Measurements from ENCODE around the gene CDYL2.

CDYL2 gene

DNA sequence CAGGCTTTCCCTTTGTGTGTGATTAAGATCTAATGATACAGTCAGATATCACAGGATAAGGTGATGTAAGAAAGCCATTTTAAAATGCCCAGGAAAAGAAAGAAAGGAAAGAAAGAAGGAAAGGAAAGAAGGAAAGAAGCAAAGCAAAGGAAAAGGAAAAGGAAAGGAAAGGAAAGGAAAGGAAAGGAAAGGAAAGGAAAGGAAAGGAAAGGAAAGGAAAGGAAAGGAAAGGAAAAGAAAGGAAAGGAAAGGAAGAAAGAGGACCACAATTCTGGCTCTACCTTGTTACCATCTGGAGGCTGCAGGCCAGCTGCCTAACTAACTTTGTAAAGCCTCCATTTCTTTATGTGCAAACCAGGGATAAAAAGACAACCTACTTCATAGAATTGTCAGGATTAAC is 132.0 kb downstream of the CDYL2 start:
- Histone ChIP-seq H3K36me3 (ENCODE audit: control insufficient read depth, insufficient read depth, low read length) (no peaks in the 10 kb centered on the region), H3K4me1 (ENCODE audit: control insufficient read depth, insufficient read depth, low read length) (peaks cover 11% of the 10 kb centered on the region), H3K27me3 (ENCODE audit: control insufficient read depth, insufficient read depth, low read length) (no peaks in the 10 kb centered on the region), H3K9me3 (ENCODE audit: control insufficient read depth, insufficient read depth, low read length) (no peaks in the 10 kb centered on the region), H3K9ac (ENCODE audit: low read depth, low read length) (no peak overlapping the region), H3K4me3 (ENCODE audit: low read depth, low read length) (no peak overlapping the region), H3K27ac (ENCODE audit: low read depth, low read length) (no peak overlapping the region)

DNA sequence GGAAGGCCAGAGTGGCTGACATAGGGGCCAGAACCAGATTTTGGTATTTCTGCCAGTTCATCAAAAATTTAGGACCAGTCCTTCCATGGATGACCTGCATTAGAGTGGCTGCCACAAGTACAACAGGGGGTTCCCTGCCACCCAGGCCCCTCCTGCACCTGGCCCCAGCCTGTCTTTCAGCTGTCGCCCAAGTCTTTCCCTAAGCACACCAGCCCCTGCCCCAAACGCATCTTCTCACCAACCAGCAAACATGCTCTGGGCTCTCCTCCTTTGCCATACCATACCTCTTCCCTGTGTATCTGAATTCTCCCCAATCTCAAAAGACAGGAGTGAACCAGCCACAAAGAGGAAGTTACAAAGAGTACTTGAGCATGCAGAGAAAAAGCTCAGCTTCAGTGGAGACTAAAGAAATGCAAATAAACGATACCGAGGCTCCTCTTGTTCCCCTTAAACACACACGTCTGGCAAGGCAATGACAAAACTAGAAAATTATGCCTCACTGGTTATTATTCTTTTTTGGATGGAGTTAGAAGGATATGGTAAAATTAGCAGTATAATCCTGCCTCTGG is 133.0 kb downstream of the CDYL2 start:
- Histone ChIP-seq H3K9ac (ENCODE audit: low read depth, low read length) (no peak overlapping the region), H3K4me3 (ENCODE audit: low read depth, low read length) (no peak overlapping the region), H3K27ac (ENCODE audit: low read depth, low read length) (no peak overlapping the region), H3K27me3 (ENCODE audit: control insufficient read depth, insufficient read depth, low read length) (no peaks in the 10 kb centered on the region), H3K9me3 (ENCODE audit: control insufficient read depth, insufficient read depth, low read length) (no peaks in the 10 kb centered on the region), H3K4me1 (ENCODE audit: control insufficient read depth, insufficient read depth, low read length) (peaks cover 21% of the 10 kb centered on the region), H3K36me3 (ENCODE audit: control insufficient read depth, insufficient read depth, low read length) (no peaks in the 10 kb centered on the region)

DNA sequence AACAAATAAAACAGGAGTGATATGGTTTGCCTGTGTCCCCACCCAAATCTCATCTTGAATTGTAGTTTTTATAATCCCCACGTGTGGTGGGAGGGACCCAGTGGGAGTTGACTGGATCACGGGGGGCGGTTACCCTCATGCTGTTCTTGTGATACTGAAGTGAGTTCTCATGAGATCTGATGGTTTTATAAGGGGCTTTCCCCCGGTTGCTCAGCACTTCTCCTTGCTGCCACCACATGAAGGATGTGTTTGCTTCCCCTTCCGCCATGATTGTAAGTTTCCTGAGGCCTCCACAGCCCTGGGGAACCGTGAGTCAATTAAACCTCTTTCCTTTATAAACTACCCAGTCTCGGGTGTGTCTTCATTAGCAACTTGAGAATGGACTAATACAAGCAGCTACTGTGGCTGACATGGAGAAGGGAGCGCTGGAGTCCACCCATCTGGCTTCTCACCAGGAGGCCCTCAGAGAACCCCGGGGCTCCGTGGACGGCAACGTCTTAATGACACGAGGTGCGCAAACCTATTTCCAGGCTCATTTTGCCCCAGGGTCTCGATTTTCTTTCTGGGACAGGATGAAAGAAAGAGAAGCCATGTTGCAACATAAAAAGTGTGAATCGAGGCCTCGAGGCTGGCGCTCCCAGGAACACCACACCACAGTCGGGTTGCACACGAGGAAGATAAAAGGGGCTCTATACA is 134.1 kb downstream of the CDYL2 start:
- Histone ChIP-seq H3K4me3 (ENCODE audit: low read depth, low read length) (no peak overlapping the region), H3K9ac (ENCODE audit: low read depth, low read length) (no peak overlapping the region), H3K9me3 (ENCODE audit: control insufficient read depth, insufficient read depth, low read length) (no peaks in the 10 kb centered on the region), H3K36me3 (ENCODE audit: control insufficient read depth, insufficient read depth, low read length) (no peaks in the 10 kb centered on the region), H3K27ac (ENCODE audit: low read depth, low read length) (no peak overlapping the region), H3K27me3 (ENCODE audit: control insufficient read depth, insufficient read depth, low read length) (no peaks in the 10 kb centered on the region), H3K4me1 (ENCODE audit: control insufficient read depth, insufficient read depth, low read length) (peaks cover 23% of the 10 kb centered on the region)

- no peak overlapping the region for H3K27ac ChIP-seq (ENCODE audit: low read depth, low read length)
- no peaks in the 10 kb centered on the region for H3K27me3 ChIP-seq (ENCODE audit: control insufficient read depth, insufficient read depth, low read length)
- no peaks in the 10 kb centered on the region for H3K9me3 ChIP-seq (ENCODE audit: control insufficient read depth, insufficient read depth, low read length)
- H3K9ac ChIP-seq (ENCODE audit: low read depth, low read length) = no peak overlapping the region
- H3K4me1 ChIP-seq (ENCODE audit: control insufficient read depth, insufficient read depth, low read length) = peaks cover 23% of the 10 kb centered on the region
- no peaks in the 10 kb centered on the region for H3K36me3 ChIP-seq (ENCODE audit: control insufficient read depth, insufficient read depth, low read length)
- H3K4me3 ChIP-seq (ENCODE audit: low read depth, low read length) = no peak overlapping the region
Observed at GRCh38 chr16:80669673-80670072, 134.7 kb downstream of the CDYL2 start.

DNA sequence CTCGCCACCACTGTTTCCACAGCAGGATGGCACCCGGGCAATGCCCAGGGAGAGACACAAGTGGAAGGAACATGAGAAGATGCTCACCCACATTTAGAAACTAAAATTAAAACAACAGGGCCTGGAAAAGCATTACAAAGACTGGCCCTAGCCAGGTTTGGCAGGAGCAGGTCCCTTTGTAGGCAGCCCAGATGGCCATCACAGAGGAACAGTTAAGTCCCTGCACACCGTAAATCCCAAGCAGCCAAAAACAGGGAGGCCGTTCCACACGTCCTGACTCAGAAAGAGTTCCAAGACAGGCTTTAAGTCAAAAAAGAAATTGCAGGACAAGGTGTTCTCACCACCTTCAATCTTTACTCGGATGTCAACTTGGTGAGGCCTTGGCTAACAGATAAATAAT is 136.5 kb downstream of the CDYL2 start:
- no peak overlapping the region for H3K9ac ChIP-seq (ENCODE audit: low read depth, low read length)

DNA sequence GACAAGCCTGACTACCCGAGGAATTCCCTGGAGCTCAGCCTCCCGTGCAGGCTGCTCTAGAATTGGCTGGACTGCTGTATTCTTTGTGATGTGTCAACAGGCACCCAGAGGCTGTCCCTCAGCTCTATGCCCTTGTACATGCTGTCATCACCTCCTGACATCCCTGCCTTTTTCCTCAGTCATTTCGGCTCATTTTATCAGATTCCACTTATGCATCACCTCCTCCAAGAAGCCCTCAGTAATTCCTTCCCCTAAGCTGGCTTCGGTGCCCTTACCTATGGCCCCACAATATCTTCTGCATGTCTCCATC is 137.2 kb downstream of the CDYL2 start:
- peaks cover 23% of the 10 kb centered on the region for H3K4me1 ChIP-seq (ENCODE audit: control insufficient read depth, insufficient read depth, low read length)
- H3K36me3 ChIP-seq (ENCODE audit: control insufficient read depth, insufficient read depth, low read length) = no peaks in the 10 kb centered on the region
- no peak overlapping the region for H3K9ac ChIP-seq (ENCODE audit: low read depth, low read length)
- H3K4me3 ChIP-seq (ENCODE audit: low read depth, low read length) = no peak overlapping the region
- H3K9me3 ChIP-seq (ENCODE audit: control insufficient read depth, insufficient read depth, low read length) = no peaks in the 10 kb centered on the region
- H3K27me3 ChIP-seq (ENCODE audit: control insufficient read depth, insufficient read depth, low read length) = no peaks in the 10 kb centered on the region
- no peak overlapping the region for H3K27ac ChIP-seq (ENCODE audit: low read depth, low read length)

More for the DNA sequence above, 136.5 kb downstream of the CDYL2 start:
- H3K4me3 ChIP-seq (ENCODE audit: low read depth, low read length) = no peak overlapping the region
- no peaks in the 10 kb centered on the region for H3K9me3 ChIP-seq (ENCODE audit: control insufficient read depth, insufficient read depth, low read length)
- no peak overlapping the region for H3K27ac ChIP-seq (ENCODE audit: low read depth, low read length)
- H3K27me3 ChIP-seq (ENCODE audit: control insufficient read depth, insufficient read depth, low read length) = no peaks in the 10 kb centered on the region
- no peaks in the 10 kb centered on the region for H3K36me3 ChIP-seq (ENCODE audit: control insufficient read depth, insufficient read depth, low read length)
- peaks cover 23% of the 10 kb centered on the region for H3K4me1 ChIP-seq (ENCODE audit: control insufficient read depth, insufficient read depth, low read length)

DNA sequence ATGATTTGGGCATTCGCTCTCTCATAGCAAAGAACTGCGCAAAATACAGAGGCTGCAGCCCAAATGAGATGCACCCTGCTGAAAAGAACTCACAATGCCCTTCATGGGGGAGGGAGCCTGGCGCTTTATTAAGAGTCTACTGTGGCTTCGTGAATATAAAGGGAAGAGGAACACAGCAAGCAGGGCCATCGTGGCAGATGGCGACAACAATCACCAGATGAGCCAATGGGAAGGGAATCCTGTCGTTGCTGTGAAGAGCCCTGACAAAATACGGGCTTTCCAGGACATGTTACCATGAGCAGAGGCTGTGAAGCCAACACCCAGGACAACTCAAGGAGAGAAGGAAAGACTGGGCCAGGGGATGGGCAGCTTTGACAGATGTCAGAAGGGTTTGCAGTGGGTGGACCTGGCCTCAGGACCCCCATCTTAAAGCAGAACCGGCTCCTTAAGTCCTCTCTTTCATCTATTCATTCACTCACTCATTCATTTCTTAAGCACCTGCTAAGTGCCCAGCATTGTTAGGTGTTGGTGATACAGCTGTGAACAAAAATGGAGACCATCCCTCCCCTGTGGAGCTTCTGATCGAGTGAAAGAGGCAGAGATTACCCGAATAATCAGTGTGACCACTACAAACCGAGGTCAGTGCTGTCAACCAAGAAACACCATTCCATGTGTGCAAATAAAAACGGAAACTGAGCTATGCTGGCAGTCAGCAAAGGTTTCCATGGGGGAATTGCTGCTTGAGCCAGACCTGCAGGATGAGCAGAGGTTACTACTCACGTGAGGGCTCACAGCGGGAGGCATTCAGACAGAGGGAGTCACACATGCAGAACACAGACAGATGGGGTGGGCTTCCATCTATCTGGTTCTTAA is 137.8 kb downstream of the CDYL2 start:
- Histone ChIP-seq H3K4me1 (ENCODE audit: control insufficient read depth, insufficient read depth, low read length) (peaks cover 21% of the 10 kb centered on the region), H3K9ac (ENCODE audit: low read depth, low read length) (no peak overlapping the region), H3K4me3 (ENCODE audit: low read depth, low read length) (no peak overlapping the region), H3K36me3 (ENCODE audit: control insufficient read depth, insufficient read depth, low read length) (no peaks in the 10 kb centered on the region), H3K9me3 (ENCODE audit: control insufficient read depth, insufficient read depth, low read length) (no peaks in the 10 kb centered on the region), H3K27me3 (ENCODE audit: control insufficient read depth, insufficient read depth, low read length) (no peaks in the 10 kb centered on the region), H3K27ac (ENCODE audit: low read depth, low read length) (no peak overlapping the region)

DNA sequence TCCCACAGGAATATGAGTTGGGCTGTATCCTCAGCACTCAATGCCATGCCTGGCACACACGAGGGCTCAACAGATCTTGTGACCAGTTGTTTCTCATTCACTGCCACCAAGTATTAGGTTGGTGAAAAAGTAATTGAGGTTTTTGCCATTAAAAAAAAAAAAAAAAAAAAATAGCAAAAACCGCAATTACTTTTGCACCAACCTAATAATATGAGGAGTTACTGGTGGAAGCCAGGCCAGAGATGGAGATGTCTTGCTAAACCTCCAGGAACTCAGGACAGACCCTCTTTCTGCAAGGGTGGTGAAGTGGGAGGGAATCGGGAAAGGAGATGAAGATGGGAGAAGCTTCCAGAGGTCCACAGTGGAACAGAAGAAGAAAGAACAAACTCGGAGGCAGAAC is 139.0 kb downstream of the CDYL2 start:
- Histone ChIP-seq H3K4me1 (ENCODE audit: control insufficient read depth, insufficient read depth, low read length) (peaks cover 12% of the 10 kb centered on the region), H3K27me3 (ENCODE audit: control insufficient read depth, insufficient read depth, low read length) (no peaks in the 10 kb centered on the region), H3K9ac (ENCODE audit: low read depth, low read length) (no peak overlapping the region), H3K9me3 (ENCODE audit: control insufficient read depth, insufficient read depth, low read length) (no peaks in the 10 kb centered on the region), H3K4me3 (ENCODE audit: low read depth, low read length) (no peak overlapping the region), H3K27ac (ENCODE audit: low read depth, low read length) (no peak overlapping the region), H3K36me3 (ENCODE audit: control insufficient read depth, insufficient read depth, low read length) (no peaks in the 10 kb centered on the region)

DNA sequence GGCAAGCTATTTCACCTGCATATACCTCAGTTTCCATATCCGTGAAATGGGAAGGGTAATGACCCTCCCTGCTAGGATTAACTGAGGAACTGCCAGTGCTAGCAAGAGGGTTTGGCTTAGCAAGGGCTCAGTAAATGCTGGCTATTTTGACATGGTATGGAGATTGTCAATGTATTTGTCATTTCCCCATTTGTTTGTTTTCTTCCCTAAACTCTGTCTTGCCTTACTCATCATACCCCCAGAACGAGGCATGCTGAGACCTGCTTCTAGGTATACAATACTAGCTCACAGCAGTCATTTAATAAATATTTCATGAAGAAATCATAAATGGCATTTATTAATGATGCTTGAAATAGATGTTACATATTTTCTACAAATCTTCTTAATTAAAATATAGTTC is 139.6 kb downstream of the CDYL2 start:
- Histone ChIP-seq H3K36me3 (ENCODE audit: control insufficient read depth, insufficient read depth, low read length) (no peaks in the 10 kb centered on the region), H3K4me3 (ENCODE audit: low read depth, low read length) (no peak overlapping the region), H3K27ac (ENCODE audit: low read depth, low read length) (no peak overlapping the region), H3K9me3 (ENCODE audit: control insufficient read depth, insufficient read depth, low read length) (no peaks in the 10 kb centered on the region), H3K4me1 (ENCODE audit: control insufficient read depth, insufficient read depth, low read length) (peaks cover 12% of the 10 kb centered on the region), H3K27me3 (ENCODE audit: control insufficient read depth, insufficient read depth, low read length) (no peaks in the 10 kb centered on the region), H3K9ac (ENCODE audit: low read depth, low read length) (no peak overlapping the region)

DNA sequence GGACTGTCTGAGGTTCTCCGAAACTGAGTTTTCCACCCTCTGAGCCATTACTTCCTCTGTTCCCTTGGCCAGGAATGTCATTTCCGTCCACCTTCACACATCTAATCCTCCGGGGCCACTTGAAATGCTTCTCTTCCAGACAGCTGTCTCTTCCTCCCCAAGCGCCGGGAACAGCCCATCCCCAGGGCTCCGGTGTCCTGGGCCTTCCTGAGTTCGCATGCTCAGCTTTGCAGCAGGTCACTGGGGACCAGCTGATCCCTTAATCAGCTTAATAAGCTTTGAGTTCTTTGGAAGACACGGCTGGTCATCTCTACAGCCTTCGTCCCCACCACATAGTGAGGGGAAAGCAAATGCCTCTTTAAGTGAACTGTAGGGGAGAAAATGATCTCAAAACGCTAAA is 140.2 kb downstream of the CDYL2 start:
- Histone ChIP-seq H3K27ac (ENCODE audit: low read depth, low read length) (no peak overlapping the region), H3K4me1 (ENCODE audit: control insufficient read depth, insufficient read depth, low read length) (peaks cover 12% of the 10 kb centered on the region), H3K36me3 (ENCODE audit: control insufficient read depth, insufficient read depth, low read length) (no peaks in the 10 kb centered on the region), H3K4me3 (ENCODE audit: low read depth, low read length) (no peak overlapping the region), H3K9me3 (ENCODE audit: control insufficient read depth, insufficient read depth, low read length) (no peaks in the 10 kb centered on the region), H3K9ac (ENCODE audit: low read depth, low read length) (no peak overlapping the region), H3K27me3 (ENCODE audit: control insufficient read depth, insufficient read depth, low read length) (no peaks in the 10 kb centered on the region)

DNA sequence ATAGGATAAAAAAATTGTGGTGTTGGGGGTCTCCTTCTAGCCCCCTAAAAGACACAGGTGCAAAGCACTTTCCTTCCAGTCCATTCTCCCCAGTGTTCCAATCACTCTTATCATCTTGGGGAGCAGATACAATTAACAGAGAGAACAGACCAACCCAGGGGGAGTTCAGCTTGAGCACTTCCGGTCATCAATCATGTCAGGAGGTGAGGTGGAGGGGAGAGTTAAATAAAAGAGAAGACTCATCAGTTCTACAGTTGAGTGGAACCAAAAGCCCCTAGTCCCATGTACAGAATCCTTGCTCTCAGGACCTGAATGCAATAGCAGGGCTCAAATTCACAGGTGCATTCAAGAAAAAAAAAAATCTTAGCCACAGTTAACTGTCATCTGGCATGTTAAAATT is 141.3 kb downstream of the CDYL2 start:
- Histone ChIP-seq H3K27me3 (ENCODE audit: control insufficient read depth, insufficient read depth, low read length) (no peaks in the 10 kb centered on the region), H3K4me3 (ENCODE audit: low read depth, low read length) (no peak overlapping the region), H3K36me3 (ENCODE audit: control insufficient read depth, insufficient read depth, low read length) (no peaks in the 10 kb centered on the region), H3K9me3 (ENCODE audit: control insufficient read depth, insufficient read depth, low read length) (no peaks in the 10 kb centered on the region), H3K9ac (ENCODE audit: low read depth, low read length) (no peak overlapping the region), H3K4me1 (ENCODE audit: control insufficient read depth, insufficient read depth, low read length) (peaks cover 12% of the 10 kb centered on the region), H3K27ac (ENCODE audit: low read depth, low read length) (no peak overlapping the region)

Data from HUES48 (cell line).